ENCODE measurements around the gene BCL11B.

Gene BCL11B

DNA sequence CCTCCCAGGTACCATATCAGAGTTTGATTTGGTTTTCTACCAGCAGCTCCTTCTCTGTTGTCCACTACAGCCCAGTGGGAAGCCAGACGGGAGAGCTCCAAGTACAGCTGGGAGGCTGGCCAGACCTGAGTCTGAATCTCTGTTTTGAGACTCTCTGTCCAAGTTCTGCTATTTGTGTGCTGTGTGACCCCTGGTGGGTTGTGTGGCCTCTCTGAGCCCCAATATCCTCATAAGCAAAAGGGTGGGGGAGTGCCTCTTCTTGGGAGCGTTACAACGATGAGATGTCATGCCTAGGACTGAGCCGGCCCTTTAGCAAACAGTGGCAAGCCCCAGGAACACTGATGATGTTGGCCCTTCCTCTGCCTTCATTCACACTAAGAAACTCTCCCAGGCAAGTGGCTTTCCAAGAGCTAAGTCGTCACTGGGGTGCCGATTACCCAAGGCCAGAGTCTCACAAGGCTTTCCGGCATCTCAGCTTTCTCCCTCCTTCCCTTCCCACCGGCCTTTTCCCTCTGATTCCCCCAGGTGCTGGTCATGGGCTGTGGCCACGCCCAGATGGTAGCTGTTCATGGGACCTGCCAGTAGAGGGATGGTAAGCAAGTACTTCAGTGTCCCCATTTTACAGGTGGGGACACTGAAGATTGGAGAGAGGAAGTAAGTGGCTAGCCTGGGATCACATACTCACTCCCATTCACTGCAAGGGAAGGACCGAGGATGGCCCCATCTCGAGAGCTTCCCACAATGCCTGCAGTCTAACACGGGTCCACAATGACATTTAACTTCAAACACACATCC, 47.7 kb downstream of the BCL11B start:
- TF ChIP-seq, protein P1, sequence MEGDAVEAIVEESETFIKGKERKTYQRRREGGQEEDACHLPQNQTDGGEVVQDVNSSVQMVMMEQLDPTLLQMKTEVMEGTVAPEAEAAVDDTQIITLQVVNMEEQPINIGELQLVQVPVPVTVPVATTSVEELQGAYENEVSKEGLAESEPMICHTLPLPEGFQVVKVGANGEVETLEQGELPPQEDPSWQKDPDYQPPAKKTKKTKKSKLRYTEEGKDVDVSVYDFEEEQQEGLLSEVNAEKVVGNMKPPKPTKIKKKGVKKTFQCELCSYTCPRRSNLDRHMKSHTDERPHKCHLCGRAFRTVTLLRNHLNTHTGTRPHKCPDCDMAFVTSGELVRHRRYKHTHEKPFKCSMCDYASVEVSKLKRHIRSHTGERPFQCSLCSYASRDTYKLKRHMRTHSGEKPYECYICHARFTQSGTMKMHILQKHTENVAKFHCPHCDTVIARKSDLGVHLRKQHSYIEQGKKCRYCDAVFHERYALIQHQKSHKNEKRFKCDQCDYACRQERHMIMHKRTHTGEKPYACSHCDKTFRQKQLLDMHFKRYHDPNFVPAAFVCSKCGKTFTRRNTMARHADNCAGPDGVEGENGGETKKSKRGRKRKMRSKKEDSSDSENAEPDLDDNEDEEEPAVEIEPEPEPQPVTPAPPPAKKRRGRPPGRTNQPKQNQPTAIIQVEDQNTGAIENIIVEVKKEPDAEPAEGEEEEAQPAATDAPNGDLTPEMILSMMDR (IDR thresholded peaks at IDR 0.05; ENCODE audit: low read depth, low read length, missing control alignments), result no peak

DNA sequence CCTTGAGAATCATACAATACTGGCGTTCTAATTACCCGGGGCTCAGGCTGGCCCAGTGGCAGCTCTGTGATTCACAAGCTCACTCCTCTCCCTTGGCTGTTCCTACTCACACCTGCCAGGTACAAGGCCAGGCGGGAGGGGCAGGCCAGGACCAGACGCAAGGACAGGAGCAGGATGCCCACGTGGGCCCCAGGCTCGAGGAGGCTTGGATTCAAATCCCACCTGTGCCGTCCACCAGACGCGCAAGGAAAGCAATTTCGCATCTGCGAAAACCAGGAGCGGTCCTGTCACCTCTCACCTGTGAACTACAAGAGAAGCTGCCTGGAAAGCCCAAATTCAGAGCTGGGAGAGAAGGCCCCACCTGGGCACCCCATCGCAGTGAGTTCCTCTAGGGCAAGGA, 50.6 kb downstream of the BCL11B start:
- DNase-seq (ENCODE audit: extremely low read depth, low read depth), result no peak
- TF ChIP-seq, protein P1 (IDR thresholded peaks at IDR 0.05; ENCODE audit: low read depth, low read length, missing control alignments), result no peak
- no peak overlapping the region for H3K4me3 ChIP-seq (replicated peaks; ENCODE audit: low read depth, low read length)

More for the DNA sequence above, 47.7 kb downstream of the BCL11B start:
- DNase-seq (ENCODE audit: extremely low read depth, low read depth), result no peak
- H3K4me3 ChIP-seq (replicated peaks; ENCODE audit: low read depth, low read length), result no peak overlapping the region

DNA sequence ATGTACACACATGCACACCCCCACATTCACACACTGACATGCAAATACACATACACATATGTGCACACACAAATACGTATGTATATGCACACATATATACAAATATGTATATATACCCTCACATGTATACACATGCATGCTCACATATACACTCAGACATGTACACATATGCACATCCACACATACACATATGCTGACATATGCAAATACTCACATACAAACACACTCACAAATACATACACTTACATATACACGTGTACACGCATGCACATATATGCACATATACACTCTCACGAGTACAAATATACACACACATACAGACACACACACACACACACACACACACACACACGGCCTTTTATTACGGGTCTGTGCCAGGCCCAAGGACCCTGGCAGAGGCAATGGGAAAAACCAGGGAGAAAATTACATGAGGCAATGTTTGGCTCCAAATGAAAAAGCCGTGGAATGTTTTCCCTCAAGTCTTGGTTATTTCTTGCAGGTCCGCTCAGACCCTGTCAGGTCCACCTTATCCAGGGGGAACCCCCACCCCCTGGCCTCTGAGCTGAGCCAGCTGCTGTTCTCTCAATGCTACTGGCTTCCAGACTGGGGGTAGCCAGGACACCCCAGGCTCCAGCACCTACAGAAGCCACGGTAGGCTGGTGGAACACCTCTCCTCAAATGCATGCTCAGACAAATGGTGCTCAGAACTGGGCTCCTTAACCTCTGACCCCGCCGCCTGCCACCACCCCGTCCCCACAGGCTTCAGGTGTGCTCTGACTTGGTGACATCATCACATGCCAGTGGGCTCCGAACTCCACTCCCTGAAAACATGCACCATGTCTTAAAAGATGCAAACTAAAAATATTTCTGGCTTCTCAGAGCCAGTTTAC, 54.7 kb downstream of the BCL11B start:
- TF ChIP-seq, protein P1 (IDR thresholded peaks at IDR 0.05; ENCODE audit: low read depth, low read length, missing control alignments), result no peak
- DNase-seq (ENCODE audit: extremely low read depth, low read depth), result no peak

DNA sequence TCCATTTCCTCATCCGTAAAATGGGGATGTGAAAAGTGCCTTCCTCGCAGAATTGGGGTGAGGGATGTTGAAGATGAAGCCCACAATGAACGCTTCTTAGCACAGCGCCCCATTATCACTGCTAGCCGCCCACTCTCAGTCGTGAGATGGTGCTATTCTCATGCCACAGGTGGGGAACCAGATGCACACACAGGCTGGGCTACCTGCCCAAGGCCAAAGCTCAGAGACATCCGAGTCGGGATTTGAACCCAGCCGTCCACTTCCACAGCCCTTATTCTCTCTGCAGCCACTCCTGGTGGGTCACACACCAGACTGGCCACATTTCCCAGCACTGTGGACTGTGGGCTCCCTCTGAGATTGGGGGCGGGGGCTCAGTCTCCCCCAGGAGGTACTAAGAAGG, 55.8 kb downstream of the BCL11B start:
- no peak for DNase-seq (ENCODE audit: extremely low read depth, low read depth)
- TF ChIP-seq, protein P1 (IDR thresholded peaks at IDR 0.05; ENCODE audit: low read depth, low read length, missing control alignments), result no peak
- H3K4me3 ChIP-seq (replicated peaks; ENCODE audit: low read depth, low read length), result no peak overlapping the region

More for the DNA sequence above, 54.7 kb downstream of the BCL11B start:
- no peak overlapping the region for H3K4me3 ChIP-seq (replicated peaks; ENCODE audit: low read depth, low read length)

DNA sequence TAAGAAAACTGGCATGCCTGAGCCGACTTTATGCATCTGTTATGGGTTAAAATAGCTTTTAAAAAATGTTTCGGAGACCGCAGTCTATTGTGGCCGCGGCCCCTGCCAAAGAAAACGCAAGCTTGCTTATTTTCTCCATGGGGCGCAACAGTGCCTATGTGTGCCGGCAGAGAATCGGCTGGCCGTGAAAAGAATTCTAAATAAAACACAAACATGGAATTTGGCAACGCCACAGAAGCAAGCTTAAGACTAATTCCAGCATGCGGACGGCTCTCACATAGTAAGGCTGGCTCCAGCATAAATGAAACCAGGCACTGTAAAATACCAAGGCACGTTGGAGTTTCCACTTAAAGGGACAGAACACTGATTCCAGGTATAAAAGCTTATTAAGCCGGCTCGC, 56.7 kb downstream of the BCL11B start:
- peak; percentile 85 for DNase-seq (ENCODE audit: extremely low read depth, low read depth)
- H3K4me3 ChIP-seq (replicated peaks; ENCODE audit: low read depth, low read length), result 0 out of 2 replicates have a peak overlapping the region, but pooled peaks have one; percentile 3
- TF ChIP-seq, protein P1 (IDR thresholded peaks at IDR 0.05; ENCODE audit: low read depth, low read length, missing control alignments), result no peak

DNA sequence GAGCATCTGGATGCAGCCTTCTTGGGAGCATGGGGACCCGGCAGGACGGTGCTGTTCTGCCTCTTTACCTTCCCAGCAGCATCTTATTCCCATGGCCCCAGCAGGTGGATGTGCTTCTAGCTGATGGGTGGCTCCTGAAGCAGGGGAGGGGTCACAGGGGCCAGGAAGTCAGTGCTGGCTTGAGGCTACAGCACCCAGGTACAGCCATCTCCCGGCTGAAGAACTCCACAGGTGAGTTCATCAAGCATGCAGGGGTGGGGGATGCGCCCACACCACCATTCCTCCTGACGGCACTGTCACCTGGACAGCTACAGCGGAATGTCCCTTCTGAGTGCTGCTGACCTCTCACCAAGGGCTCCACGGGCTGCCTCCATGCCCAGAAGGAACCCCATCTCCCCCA, 57.3 kb downstream of the BCL11B start:
- DNase-seq (ENCODE audit: extremely low read depth, low read depth), result no peak
- TF ChIP-seq, protein P1 (IDR thresholded peaks at IDR 0.05; ENCODE audit: low read depth, low read length, missing control alignments), result no peak
- no peak overlapping the region for H3K4me3 ChIP-seq (replicated peaks; ENCODE audit: low read depth, low read length)

Measured in HFF-Myc (cell line).